ENCODE data around the gene GRID2. TPM values are rescaled to one million over a fixed set of nuclear protein-coding genes. Genes with fewer than 3 reads are reported as not detected.

The GRID2 gene
- polyA plus RNA-seq, 1 experiment, result not detected

DNA sequence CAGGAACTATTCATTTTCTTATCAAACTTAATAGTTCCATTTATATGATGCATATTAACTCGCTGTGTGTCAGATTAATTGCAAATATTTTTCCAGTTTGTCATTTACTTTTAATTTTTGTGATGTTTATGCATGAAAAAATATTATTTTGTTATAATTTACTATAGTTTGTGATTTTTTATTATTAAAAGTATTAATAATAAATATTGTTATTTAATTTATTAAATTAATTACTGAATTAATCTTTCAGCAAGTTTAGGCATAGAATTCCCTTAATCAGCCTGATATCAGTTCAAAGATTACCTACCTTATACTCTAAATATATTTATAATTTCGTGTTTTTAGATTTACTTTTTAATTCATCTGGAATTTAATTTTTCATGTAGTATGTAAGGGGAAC, 1509.3 kb downstream of the GRID2 start:
- POLR2A ChIA-PET, result no interaction called here
- Histone ChIP-seq H3K4me3 (ENCODE audit: low read depth, low read length) (no peak overlapping the region), H3K27me3 (ENCODE audit: control insufficient read depth, insufficient read depth, low read length) (no peaks in the 10 kb centered on the region), H3K36me3 (ENCODE audit: control insufficient read depth, insufficient read depth, low read length) (no peaks in the 10 kb centered on the region)
- CTCF ChIA-PET, result no interaction called here
- TF ChIP-seq, protein P1, sequence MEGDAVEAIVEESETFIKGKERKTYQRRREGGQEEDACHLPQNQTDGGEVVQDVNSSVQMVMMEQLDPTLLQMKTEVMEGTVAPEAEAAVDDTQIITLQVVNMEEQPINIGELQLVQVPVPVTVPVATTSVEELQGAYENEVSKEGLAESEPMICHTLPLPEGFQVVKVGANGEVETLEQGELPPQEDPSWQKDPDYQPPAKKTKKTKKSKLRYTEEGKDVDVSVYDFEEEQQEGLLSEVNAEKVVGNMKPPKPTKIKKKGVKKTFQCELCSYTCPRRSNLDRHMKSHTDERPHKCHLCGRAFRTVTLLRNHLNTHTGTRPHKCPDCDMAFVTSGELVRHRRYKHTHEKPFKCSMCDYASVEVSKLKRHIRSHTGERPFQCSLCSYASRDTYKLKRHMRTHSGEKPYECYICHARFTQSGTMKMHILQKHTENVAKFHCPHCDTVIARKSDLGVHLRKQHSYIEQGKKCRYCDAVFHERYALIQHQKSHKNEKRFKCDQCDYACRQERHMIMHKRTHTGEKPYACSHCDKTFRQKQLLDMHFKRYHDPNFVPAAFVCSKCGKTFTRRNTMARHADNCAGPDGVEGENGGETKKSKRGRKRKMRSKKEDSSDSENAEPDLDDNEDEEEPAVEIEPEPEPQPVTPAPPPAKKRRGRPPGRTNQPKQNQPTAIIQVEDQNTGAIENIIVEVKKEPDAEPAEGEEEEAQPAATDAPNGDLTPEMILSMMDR (IDR thresholded peaks at IDR 0.05; ENCODE audit: insufficient read depth, low read depth, low read length), result no peak
- DNase-seq (ENCODE audit: low read depth), result no peak

DNA sequence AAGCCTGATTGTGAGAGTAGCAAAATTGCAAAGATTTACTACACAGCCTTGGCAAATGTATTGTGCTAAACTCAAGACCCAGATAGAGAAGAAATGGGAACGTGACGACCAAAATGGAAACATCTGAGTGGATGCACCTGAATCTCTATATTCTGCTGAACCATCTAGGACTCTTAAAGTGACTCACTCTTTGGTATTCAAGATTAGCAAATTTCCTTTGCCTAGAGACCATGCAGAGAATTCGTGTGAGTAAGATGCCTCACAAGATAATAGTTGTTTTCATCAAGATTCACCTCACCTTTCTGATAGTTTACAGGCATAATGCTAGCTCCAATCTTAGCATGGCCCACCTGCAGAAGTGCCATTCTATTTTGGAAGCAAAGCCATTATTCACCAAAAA, 1510.4 kb downstream of the GRID2 start:
- Histone ChIP-seq H3K27me3 (ENCODE audit: control insufficient read depth, insufficient read depth, low read length) (no peaks in the 10 kb centered on the region), H3K36me3 (ENCODE audit: control insufficient read depth, insufficient read depth, low read length) (no peaks in the 10 kb centered on the region), H3K4me3 (ENCODE audit: low read depth, low read length) (no peak overlapping the region)
- ChIA-PET POLR2A (no interaction called here), CTCF (no interaction called here)
- DNase-seq (ENCODE audit: low read depth), result no peak
- TF ChIP-seq, protein P1 (IDR thresholded peaks at IDR 0.05; ENCODE audit: insufficient read depth, low read depth, low read length), result no peak

DNA sequence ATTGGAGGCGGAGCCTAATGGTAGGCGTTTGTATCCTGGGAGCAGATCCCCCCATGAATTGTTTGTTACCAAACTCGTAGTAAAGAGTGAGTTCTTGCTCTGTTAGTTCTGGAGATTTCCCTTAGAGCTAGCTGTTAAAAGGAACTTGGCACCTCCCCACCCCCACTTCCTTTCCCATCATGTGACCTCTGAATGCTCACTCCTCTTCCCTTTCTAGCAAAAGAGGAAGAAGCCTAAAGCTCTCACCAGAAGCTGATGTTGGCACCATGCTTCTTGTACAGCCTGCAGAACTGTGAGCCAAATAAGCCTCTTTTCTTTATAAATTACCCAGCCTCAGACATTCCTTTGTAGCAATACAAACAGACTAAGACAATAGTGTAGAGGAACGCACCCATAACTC, 1511.0 kb downstream of the GRID2 start:
- CTCF ChIA-PET, result no interaction called here
- H3K27me3 ChIP-seq (ENCODE audit: control insufficient read depth, insufficient read depth, low read length), result no peaks in the 10 kb centered on the region
- H3K4me3 ChIP-seq (ENCODE audit: low read depth, low read length), result no peak overlapping the region
- TF ChIP-seq, protein P1 (IDR thresholded peaks at IDR 0.05; ENCODE audit: insufficient read depth, low read depth, low read length), result no peak
- no peak for DNase-seq (ENCODE audit: low read depth)
- POLR2A ChIA-PET, result no interaction called here
- no peaks in the 10 kb centered on the region for H3K36me3 ChIP-seq (ENCODE audit: control insufficient read depth, insufficient read depth, low read length)

Small RNA genes within 50 kb of the gene (small RNA-seq; reads per million reads assigned to genes)
- not detected for gene RNA5SP164 (ENCODE audit: insufficient read length, low read depth, low replicate concordance)

Data from BJ (cell line).